Embryonic facial prominence (tissue), 1 donor: ENCODE measurements around the gene ANKH.
"Not testable (repeated sequence)": the region's sequence is repeated elsewhere in the genome, so short reads cannot be mapped to it uniquely, and the experiment has no call there.

Experiments
- DNase-seq: peaks from one replicate; pipeline ENCODE4 v3.0.0-alpha.2; 2016; ENCODE audit errors: extremely low spot score

Gene ANKH

GRCh38 chr5:14882658-14883580, 11.3 kb upstream of the ANKH start:
- DNase-seq, result no peak

DNA sequence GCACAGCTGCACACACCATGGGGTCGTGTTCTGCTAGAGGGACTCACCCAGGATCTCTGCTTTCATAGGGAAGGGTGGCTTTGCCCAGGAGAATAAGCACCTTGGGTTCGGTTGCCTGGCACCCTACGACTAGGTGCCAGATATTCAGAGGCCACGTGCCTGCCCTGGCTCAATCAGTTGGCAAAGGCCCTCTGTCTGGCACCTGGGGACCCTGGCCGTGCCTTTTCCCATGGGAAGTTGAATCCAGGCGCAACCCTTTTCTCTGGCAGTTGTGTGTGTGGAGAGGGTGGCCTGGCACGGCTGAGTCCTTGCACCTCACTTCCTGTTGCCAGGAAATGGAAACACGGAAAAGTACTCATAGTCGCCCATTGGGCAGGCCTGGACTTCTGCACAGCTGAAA, 10.2 kb upstream of the ANKH start:
- no peak for DNase-seq

- no peak for DNase-seq
Observed at GRCh38 chr5:14880688-14881087, 9.1 kb upstream of the ANKH start.

DNA sequence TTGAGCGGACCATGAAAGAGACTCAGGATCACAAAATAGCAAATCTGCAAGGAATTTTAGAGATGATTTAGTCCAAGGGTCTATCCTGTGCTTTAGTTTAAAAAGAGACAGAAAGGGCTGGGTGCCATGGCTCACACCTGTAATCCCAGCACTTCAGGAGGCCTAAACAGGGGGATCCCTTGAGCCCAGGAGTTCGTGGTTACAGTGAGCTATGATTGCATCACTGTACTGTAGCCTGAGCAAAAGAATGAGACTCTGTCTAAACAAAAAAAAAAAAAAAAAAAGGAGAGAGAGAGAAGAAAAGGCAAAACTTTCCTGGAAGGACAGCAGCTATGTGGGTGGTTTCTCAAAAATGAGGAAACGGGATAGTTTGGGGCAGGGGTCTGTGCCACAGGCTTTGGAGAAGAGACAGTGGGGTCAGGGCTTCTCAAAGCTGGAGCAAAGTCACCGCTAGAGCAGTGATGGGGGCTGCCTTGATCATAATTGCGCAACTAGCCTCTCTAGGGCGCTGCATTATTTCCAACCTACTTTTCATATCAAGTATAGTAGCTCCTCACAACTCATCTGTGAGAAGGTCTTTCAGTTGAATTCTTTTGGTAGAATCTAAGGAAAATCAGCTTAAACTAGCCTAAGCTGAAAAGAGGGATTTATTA, 8.5 kb upstream of the ANKH start:
- no peak for DNase-seq

GRCh38 chr5:14879393-14879792, 7.8 kb upstream of the ANKH start:
- DNase-seq, result no peak

- DNase-seq, result not testable (repeated sequence)
Observed at GRCh38 chr5:14878192-14878591, 6.6 kb upstream of the ANKH start.

DNA sequence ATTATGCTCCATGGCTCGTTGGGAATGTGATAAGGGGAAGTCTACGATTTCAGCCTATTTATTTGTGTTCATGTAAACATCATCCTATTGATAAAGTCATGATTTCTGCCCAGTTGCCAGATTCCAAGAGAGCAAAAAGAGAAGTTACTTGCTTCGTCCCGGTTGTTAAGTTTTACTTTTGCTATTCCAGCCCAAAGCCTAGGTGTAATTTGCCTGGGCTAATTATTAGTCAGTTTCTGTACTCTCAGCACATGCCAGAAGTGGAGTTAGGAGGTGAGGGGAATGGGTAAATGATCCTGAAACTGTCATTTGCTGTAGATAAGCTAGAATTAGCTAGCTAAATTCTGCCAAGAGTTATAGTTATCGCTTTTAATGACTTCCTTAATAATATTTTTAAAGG, 4.5 kb upstream of the ANKH start:
- DNase-seq, result no peak

DNA sequence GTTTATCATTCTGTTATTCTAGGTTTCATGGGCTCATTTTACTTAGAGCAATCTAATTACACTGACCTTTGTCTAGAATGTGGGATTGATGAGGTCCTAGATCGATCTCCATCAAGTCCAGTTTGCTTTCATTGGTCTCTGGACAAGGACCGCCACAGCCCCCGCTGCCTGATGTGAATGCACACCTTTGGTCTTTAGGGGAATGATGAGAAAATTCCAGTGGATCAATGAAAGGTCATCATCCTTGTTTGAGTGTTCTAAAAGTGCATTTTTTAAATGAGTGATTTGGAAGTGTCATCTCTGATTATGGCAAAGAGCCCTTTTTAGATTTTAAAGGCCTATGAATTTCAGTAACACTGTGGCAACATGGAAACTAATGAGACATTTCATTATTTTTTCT, 2.2 kb upstream of the ANKH start:
- DNase-seq, result no peak

GRCh38 chr5:14873093-14873492, 1.5 kb upstream of the ANKH start:
- no peak for DNase-seq

- DNase-seq, result no peak
Observed at GRCh38 chr5:14872070-14872989, 752 bp upstream of the ANKH start.

GRCh38 chr5:14870337-14871213, 1.0 kb downstream of the ANKH start:
- no peak for DNase-seq

DNA sequence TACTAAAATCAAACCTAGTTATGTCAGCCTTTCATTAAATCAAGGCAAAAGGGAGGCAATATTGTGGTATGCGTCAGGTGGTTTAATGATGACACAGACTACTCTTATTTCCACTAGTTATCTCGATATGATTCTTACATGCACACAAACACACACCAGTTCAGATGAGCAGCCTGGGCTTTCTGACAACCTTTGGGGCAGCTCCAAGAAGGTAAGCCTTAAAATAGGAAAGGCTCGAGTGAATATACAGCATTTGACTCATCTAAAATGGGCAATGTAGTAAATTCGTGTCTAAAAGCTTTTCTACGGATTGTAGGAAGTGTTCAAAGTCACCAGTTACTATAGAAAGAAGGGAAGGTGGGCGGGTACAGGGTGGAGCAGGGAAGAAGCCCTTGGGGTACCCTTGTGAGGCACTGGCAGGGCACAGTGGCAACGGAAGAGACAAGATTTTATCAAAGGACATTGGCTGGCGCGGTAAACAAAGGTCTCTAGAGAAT, 1.9 kb downstream of the ANKH start:
- DNase-seq, result no peak

- no peak for DNase-seq
Observed at GRCh38 chr5:14869233-14869632, 2.3 kb downstream of the ANKH start.

DNA sequence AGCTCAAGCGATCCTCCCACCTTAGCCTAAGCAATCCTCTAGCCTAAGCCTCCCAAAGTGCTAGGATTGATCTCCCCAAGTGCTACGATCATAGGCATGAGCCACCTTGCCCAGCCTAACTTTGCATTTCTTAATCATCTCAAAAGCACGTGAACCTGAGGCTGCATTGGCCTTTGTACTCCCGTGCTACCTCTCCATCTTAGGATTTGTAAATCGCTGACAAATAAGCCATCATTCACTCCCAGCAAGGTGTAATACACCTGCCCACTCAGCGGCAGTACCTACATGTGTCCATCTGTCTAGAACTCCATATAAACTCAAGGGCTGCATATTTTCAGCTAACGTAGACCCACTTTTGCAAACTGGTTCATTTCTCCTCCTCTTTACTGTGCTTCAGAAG, 2.8 kb downstream of the ANKH start:
- no peak for DNase-seq

- no peak for DNase-seq
Observed at GRCh38 chr5:14864181-14864812, 7.3 kb downstream of the ANKH start.

GRCh38 chr5:14863105-14863504, 8.5 kb downstream of the ANKH start:
- DNase-seq, result no peak

- no peak for DNase-seq
Observed at GRCh38 chr5:14861123-14861765, 10.3 kb downstream of the ANKH start.

DNA sequence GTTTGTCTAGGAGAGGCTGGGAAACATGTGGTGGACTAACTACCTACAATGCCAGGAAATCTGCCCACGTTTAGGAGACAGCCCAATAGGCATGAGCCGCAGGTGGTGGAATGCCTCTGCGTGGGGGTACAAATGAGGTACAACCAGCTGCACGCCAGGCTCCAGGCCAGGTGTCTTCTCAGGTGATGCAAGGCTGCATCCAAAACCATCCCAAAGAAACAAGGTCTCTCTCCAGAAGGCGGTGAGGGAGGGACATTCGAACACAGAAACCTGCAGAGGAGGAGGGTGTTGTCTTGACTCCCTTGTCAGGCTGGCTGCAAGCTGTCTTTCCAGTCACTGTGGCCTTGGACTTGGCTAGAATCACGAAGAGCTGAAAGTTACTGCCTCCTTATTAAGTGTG, 11.6 kb downstream of the ANKH start:
- no peak for DNase-seq

- no peak for DNase-seq
Observed at GRCh38 chr5:14859150-14859549, 12.4 kb downstream of the ANKH start.

- DNase-seq, result no peak
Observed at GRCh38 chr5:14855366-14855765, 16.2 kb downstream of the ANKH start.
